Measurements from ENCODE around the gene SULF2. TPM values are rescaled to one million over a fixed set of nuclear protein-coding genes. Genes with fewer than 3 reads are reported as not detected.

The SULF2 gene
- total RNA-seq, 1 experiment from 2014 or later, result 13.0 TPM

GRCh38 chr20:47609001-47609400 lies 176.3 kb downstream of the SULF2 start:
- no peak for ATAC-seq
- Histone ChIP-seq H3K9me2 (ENCODE audit: insufficient read depth) (no peaks in the 10 kb centered on the region), H3K27me3 (ENCODE audit: insufficient read depth, low read length) (no peaks in the 10 kb centered on the region), H3K4me3 (replicated peaks in 1 of 2; ENCODE audit: low read depth in 1 of 2, low read length in 2 of 2) (no peak overlapping the region), H4K20me1 (ENCODE audit: insufficient read depth) (no peaks in the 10 kb centered on the region), H3K4me1 (ENCODE audit: control insufficient read depth in 1 of 2, insufficient read depth in 2 of 2, low read length in 2 of 2) (peaks cover 15 to 23% of the 10 kb centered on the region in 2 experiments), H3K4me2 (ENCODE audit: low read length) (no peak overlapping the region), H3K79me2 (ENCODE audit: insufficient read depth, low read length) (peaks cover 8% of the 10 kb centered on the region), H3K36me3 (ENCODE audit: control insufficient read depth in 1 of 2, insufficient read depth in 2 of 2, low read length in 2 of 2) (no peaks in the 10 kb centered on the region), H2AFZ (ENCODE audit: low read depth, low read length, poor library complexity, severe bottlenecking) (no peak overlapping the region), H3K9me3 (ENCODE audit: control insufficient read depth in 1 of 2, insufficient read depth in 1 of 2, low read depth in 1 of 2, low read length in 2 of 2) (no peaks in the 10 kb centered on the region), H3K9ac (ENCODE audit: low read length) (no peak overlapping the region), H3K27ac (ENCODE audit: low read depth, low read length) (no peak overlapping the region)
- no TSS peak for BruUV-seq (replicated peaks)
- no peak for TF ChIP-seq CTCF (IDR thresholded peaks at IDR 0.05 in 2 of 3, conservative IDR thresholded peaks at IDR 0.05 in 1 of 3; ENCODE audit: borderline replicate concordance in 1 of 3, insufficient read depth in 1 of 3, low read depth in 2 of 3, low read length in 2 of 3)
- TF ChIP-seq ZNF274 (IDR thresholded peaks at IDR 0.05; ENCODE audit: low read depth, low read length), result no peak
- no peak for TF ChIP-seq RAD21 (IDR thresholded peaks at IDR 0.05; ENCODE audit: low read depth)
- TF ChIP-seq SRF (IDR thresholded peaks at IDR 0.05; ENCODE audit: low read depth), result no peak
- no peak for TF ChIP-seq FOSL1 (IDR thresholded peaks at IDR 0.05; ENCODE audit: low read depth)
- no peak for TF ChIP-seq EZH2 (IDR thresholded peaks at IDR 0.05)
- TF ChIP-seq ZBTB33 (IDR thresholded peaks at IDR 0.05; ENCODE audit: extremely low read depth, insufficient replicate concordance, low read length), result no peak
- no peak for TF ChIP-seq SIN3A (IDR thresholded peaks at IDR 0.05; ENCODE audit: low read depth)
- TF ChIP-seq ATF3 (IDR thresholded peaks at IDR 0.05), result no peak
- no peak for TF ChIP-seq CEBPB (IDR thresholded peaks at IDR 0.05; ENCODE audit: low read depth)
- no peak for TF ChIP-seq POLR2A (IDR thresholded peaks at IDR 0.05; ENCODE audit: borderline replicate concordance, extremely low read depth, insufficient read depth, insufficient read length)
- TF ChIP-seq POLR2AphosphoS5 (IDR thresholded peaks at IDR 0.05; ENCODE audit: low read depth, low read length), result no peak
- no peak for TF ChIP-seq SP1 (IDR thresholded peaks at IDR 0.05; ENCODE audit: low read depth)
- no peak for TF ChIP-seq CBX3 (IDR thresholded peaks at IDR 0.05; ENCODE audit: low read depth)
- TF ChIP-seq YY1 (IDR thresholded peaks at IDR 0.05; ENCODE audit: extremely low read depth, insufficient replicate concordance, low read depth, low read length), result no peak
- no peak for TF ChIP-seq MAX (IDR thresholded peaks at IDR 0.05)
- no peak for TF ChIP-seq ELF1 (IDR thresholded peaks at IDR 0.05; ENCODE audit: borderline replicate concordance, low read depth)
- TF ChIP-seq TCF7L2 (IDR thresholded peaks at IDR 0.05; ENCODE audit: borderline replicate concordance, extremely low read depth, insufficient read depth, insufficient read length), result no peak
- no peak for TF ChIP-seq ZFX (IDR thresholded peaks at IDR 0.05)
- TF ChIP-seq JUND (IDR thresholded peaks at IDR 0.05), result no peak
- POLR2A ChIA-PET, result interaction anchor here (0.8 to 1.0 kb wide), 2 partner anchors 32 to 107 kb away, joined by 3 read pairs; no protein-coding TSS in a partner anchor
- DNase-seq (ENCODE audit: low read depth, low spot score), result no peak
- CTCF ChIA-PET, result interaction anchor here (0.7 to 2.0 kb wide), 3 partner anchors 12 to 225 kb away, joined by 3 to 8 read pairs (median 8); no protein-coding TSS in a partner anchor
- intact Hi-C loops (cut with micrococcal nuclease), result no loop called here
- RAD21 ChIA-PET (ENCODE audit: low non-redundant PET in 1 of 2, low total read pairs in 2 of 2, uncharacterized antibody in 2 of 2, unreplicated experiment in 2 of 2), result no interaction called here
